H9 (cell line): Measurements from ENCODE around the gene DOCK1. TPM values are rescaled to one million over a fixed set of nuclear protein-coding genes. Genes with fewer than 3 reads are reported as not detected.

ENCODE experiments used
- DNase-seq: peaks from one replicate; pipeline ENCODE4 v3.0.0-alpha.2; 2017
- H2AFZ ChIP-seq: one replicate; pipeline ENCODE4 v1.6.1; 2013; ENCODE audit warnings: mild to moderate bottlenecking, low read length, control low read depth, moderate library complexity
- H2AK5ac ChIP-seq: 2 replicates; pipeline ENCODE4 v1.6.1; 2013; ENCODE audit warnings: low read length, control low read depth, mixed read lengths; ENCODE audit not compliant: insufficient read length
- H2BK120ac ChIP-seq: one replicate; pipeline ENCODE4 v1.6.1; 2013; ENCODE audit warnings: low read depth, mild to moderate bottlenecking, low read length, control low read depth, inconsistent platforms; ENCODE audit not compliant: poor library complexity, severe bottlenecking
- H2BK12ac ChIP-seq: 2 replicates; pipeline ENCODE4 v1.6.1; 2013; ENCODE audit warnings: low read length, control low read depth, mixed read lengths, low read depth; ENCODE audit not compliant: insufficient read length
- H2BK15ac ChIP-seq: 2 replicates; pipeline ENCODE4 v1.6.1; 2013; ENCODE audit warnings: low read depth, low read length, control low read depth
- H2BK20ac ChIP-seq: one replicate; pipeline ENCODE4 v1.6.1; 2013; ENCODE audit warnings: low read depth, mild to moderate bottlenecking, low read length, control low read depth, inconsistent platforms; ENCODE audit not compliant: poor library complexity, severe bottlenecking
- H2BK5ac ChIP-seq: 2 replicates; pipeline ENCODE4 v1.6.1; 2013; ENCODE audit warnings: low read length, control low read depth, mixed read lengths; ENCODE audit not compliant: insufficient read length
- H3K14ac ChIP-seq: 2 replicates; pipeline ENCODE4 v1.6.1; 2013; ENCODE audit warnings: low read length, control low read depth; ENCODE audit not compliant: insufficient read depth
- H3K18ac ChIP-seq: 2 replicates; pipeline ENCODE4 v1.6.1; 2013; ENCODE audit warnings: low read depth, mild to moderate bottlenecking, mixed read lengths, low read length, control low read depth; ENCODE audit not compliant: insufficient read length
- H3K23ac ChIP-seq: 2 replicates; pipeline ENCODE4 v1.6.1; 2013; ENCODE audit warnings: low read length, control low read depth, mixed read lengths, low read depth; ENCODE audit not compliant: insufficient read length
- H3K23me2 ChIP-seq: 2 replicates; pipeline ENCODE4 v1.6.1; 2013; ENCODE audit warnings: low read depth, mild to moderate bottlenecking, mixed read lengths, low read length, control low read depth; ENCODE audit not compliant: insufficient read length, poor library complexity, severe bottlenecking
- H3K27ac ChIP-seq: 2 replicates; pipeline ENCODE4 v1.5.1; 2013; ENCODE audit warnings: low read length, control low read depth, mixed read lengths, low read depth; ENCODE audit not compliant: insufficient read length
- H3K27me3 ChIP-seq: 2 replicates; pipeline ENCODE4 v1.6.1; 2013; ENCODE audit warnings: low read length, control low read depth, inconsistent platforms; ENCODE audit not compliant: insufficient read depth
- H3K4ac ChIP-seq: 2 replicates; pipeline ENCODE4 v1.6.1; 2013; ENCODE audit warnings: low read depth, mild to moderate bottlenecking, control low read depth, inconsistent platforms, low read length, moderate library complexity
- H3K4me1 ChIP-seq: 2 replicates; pipeline ENCODE4 v1.6.1; 2013; ENCODE audit warnings: low read length, control low read depth, inconsistent platforms; ENCODE audit not compliant: insufficient read depth
- H3K4me2 ChIP-seq: 2 replicates; pipeline ENCODE4 v1.6.1; 2013; ENCODE audit warnings: low read length, control low read depth, mixed read lengths; ENCODE audit not compliant: insufficient read length, insufficient read depth
- H3K56ac ChIP-seq: 2 replicates; pipeline ENCODE4 v1.6.1; 2013; ENCODE audit warnings: low read depth, mild to moderate bottlenecking, mixed read lengths, low read length, control low read depth; ENCODE audit not compliant: insufficient read length
- H3K79me1 ChIP-seq: 2 replicates; pipeline ENCODE4 v1.6.1; 2013; ENCODE audit warnings: low read depth, mild to moderate bottlenecking, moderate library complexity, low read length, control low read depth, inconsistent platforms; ENCODE audit not compliant: insufficient read depth, poor library complexity, severe bottlenecking
- H3K79me2 ChIP-seq: 2 replicates; pipeline ENCODE4 v1.6.1; 2013; ENCODE audit warnings: low read length, control low read depth, inconsistent platforms; ENCODE audit not compliant: insufficient read depth
- H3K9ac ChIP-seq: 2 replicates; pipeline ENCODE4 v1.6.1; 2013; ENCODE audit warnings: low read length, control low read depth, mixed read lengths; ENCODE audit not compliant: insufficient read length; ENCODE audit errors: extremely low read depth
- H3K9me3 ChIP-seq: one replicate; pipeline ENCODE4 v1.6.1; 2013; ENCODE audit warnings: low read depth, low read length, inconsistent platforms; ENCODE audit not compliant: control insufficient read depth
- H3T11ph ChIP-seq: one replicate; pipeline ENCODE4 v1.6.1; 2013; ENCODE audit warnings: mild to moderate bottlenecking, low read length, control low read depth, inconsistent platforms
- H4K20me1 ChIP-seq: one replicate; pipeline ENCODE4 v1.6.1; 2013; ENCODE audit not compliant: control insufficient read depth, insufficient read length, insufficient read depth
- H4K5ac ChIP-seq: 2 replicates; pipeline ENCODE4 v1.6.1; 2013; ENCODE audit warnings: low read depth, mild to moderate bottlenecking, mixed read lengths, low read length, control low read depth; ENCODE audit not compliant: insufficient read length
- H4K8ac ChIP-seq: replicated peaks from 2 replicates; pipeline ENCODE4 v1.6.1; 2013; ENCODE audit warnings: low read length, control low read depth, mixed read lengths, low read depth; ENCODE audit not compliant: insufficient read length
- H4K91ac ChIP-seq: 2 replicates; pipeline ENCODE4 v1.6.1; 2013; ENCODE audit warnings: low read depth, mild to moderate bottlenecking, moderate library complexity, mixed read lengths, low read length, control low read depth; ENCODE audit not compliant: insufficient read length
- H3K27ac Mint-ChIP-seq, 3 experiments: 2 replicates in 2 of 3; 3 replicates in 1 of 3; pipeline ENCODE4 v1.8.0; 2020 to 2021; ENCODE audit warnings: mixed read lengths in 3 of 3, mild to moderate bottlenecking in 1 of 3, moderate library complexity in 1 of 3
- H3K27me3 Mint-ChIP-seq: 2 replicates; pipeline ENCODE4 v1.8.0; 2021; ENCODE audit warnings: low read depth, mild to moderate bottlenecking, moderate library complexity, mixed read lengths
- H3K36me3 Mint-ChIP-seq, 3 experiments: 2 replicates in 2 of 3; 3 replicates in 1 of 3; pipeline ENCODE4 v1.8.0; 2020 to 2021; ENCODE audit warnings: low read depth in 3 of 3, mixed read lengths in 3 of 3; ENCODE audit not compliant: insufficient read depth in 1 of 3
- H3K4me1 Mint-ChIP-seq, 2 experiments: 2 replicates each; pipeline ENCODE4 v1.8.0; 2020; ENCODE audit warnings: mixed read lengths in 2 of 2
- H3K4me3 Mint-ChIP-seq, 2 experiments: 2 replicates in 1 of 2; 3 replicates in 1 of 2; pipeline ENCODE4 v1.8.0; 2020 to 2021; ENCODE audit warnings: mild to moderate bottlenecking in 2 of 2, mixed read lengths in 2 of 2, moderate library complexity in 1 of 2
- H3K9me3 Mint-ChIP-seq, 2 experiments: 2 replicates in 1 of 2; 3 replicates in 1 of 2; pipeline ENCODE4 v1.8.0; 2020; ENCODE audit warnings: mild to moderate bottlenecking in 2 of 2, mixed read lengths in 2 of 2, moderate library complexity in 1 of 2
- WGBS: extraction: QIAGEN DNeasy Blood & Tissue Kit; methylation state at CpG from one replicate; pipeline ENCODE4 v1.1.7; 2013; ENCODE audit warnings: missing lambda C conversion rate, low lambda C conversion rate, mixed read lengths; ENCODE audit not compliant: insufficient read length; ENCODE audit errors: extremely low coverage; 5-methylcytosine and 5-hydroxymethylcytosine counted together
- total RNA-seq: library from RNA; stranded (reverse); gene quantifications from 2 replicates; pipeline ENCODE4 v1.2.1, GENCODE V29; 2021
- TF ChIP-seq, protein P1 (sequence below): fragments of 200-600 bp; sonication (generic); conservative IDR thresholded peaks from 3 replicates; pipeline ENCODE4 v1.8.0; 2021; ENCODE audit warnings: antibody characterized with exemption, mild to moderate bottlenecking

Gene DOCK1
- total RNA-seq, 1 experiment from 2014 or later: 57.0 TPM

- Histone ChIP-seq H3K23me2 (peaks cover 5% of the 10 kb centered on the region), H3K56ac (no peak overlapping the region), H3K4ac (no peak overlapping the region), H3K27ac (no peak overlapping the region), H3K23ac (no peak overlapping the region), H4K91ac (no peak overlapping the region), H3K9me3 (no peaks in the 10 kb centered on the region), H3K79me1 (peaks cover 3% of the 10 kb centered on the region), H4K20me1 (peaks cover 3% of the 10 kb centered on the region), H3K4me1 (peaks cover 9% of the 10 kb centered on the region; the same call in 1 of the 2 replicates), H3K14ac (no peak overlapping the region), H2BK20ac (no peak overlapping the region), H2BK12ac (no peak overlapping the region), H2AK5ac (no peak overlapping the region), H2BK15ac (no peak overlapping the region), H2BK120ac (no peak overlapping the region), H3K4me2 (no peak overlapping the region), H4K5ac (no peak overlapping the region), H4K8ac (no peak overlapping the region), H2BK5ac (no peak overlapping the region), H3K27me3 (no peaks in the 10 kb centered on the region), H2AFZ (no peak overlapping the region), H3K9ac (no peak overlapping the region), H3T11ph (no peak overlapping the region), H3K18ac (no peak overlapping the region), H3K79me2 (peaks cover 35% of the 10 kb centered on the region; the same call in 1 of the 2 replicates)
- peaks cover 33 to 37% of the 10 kb centered on the region in 2 experiments for H3K4me1 Mint-ChIP-seq
- peaks cover 4% of the 10 kb centered on the region; the same call in 1 of the 2 replicates for H3K27me3 Mint-ChIP-seq
- H3K27ac Mint-ChIP-seq: no peak overlapping the region
- no CpG with 5 or more reads among the region's 5 CpGs for WGBS
- H3K9me3 Mint-ChIP-seq: no peaks in the 10 kb centered on the region; a peak in 1 of 5 replicates
- H3K36me3 Mint-ChIP-seq: peaks cover 9 to 25% (median 24%) of the 10 kb centered on the region in 3 experiments; a peak in 6 of 7 replicates
- TF ChIP-seq, protein P1, sequence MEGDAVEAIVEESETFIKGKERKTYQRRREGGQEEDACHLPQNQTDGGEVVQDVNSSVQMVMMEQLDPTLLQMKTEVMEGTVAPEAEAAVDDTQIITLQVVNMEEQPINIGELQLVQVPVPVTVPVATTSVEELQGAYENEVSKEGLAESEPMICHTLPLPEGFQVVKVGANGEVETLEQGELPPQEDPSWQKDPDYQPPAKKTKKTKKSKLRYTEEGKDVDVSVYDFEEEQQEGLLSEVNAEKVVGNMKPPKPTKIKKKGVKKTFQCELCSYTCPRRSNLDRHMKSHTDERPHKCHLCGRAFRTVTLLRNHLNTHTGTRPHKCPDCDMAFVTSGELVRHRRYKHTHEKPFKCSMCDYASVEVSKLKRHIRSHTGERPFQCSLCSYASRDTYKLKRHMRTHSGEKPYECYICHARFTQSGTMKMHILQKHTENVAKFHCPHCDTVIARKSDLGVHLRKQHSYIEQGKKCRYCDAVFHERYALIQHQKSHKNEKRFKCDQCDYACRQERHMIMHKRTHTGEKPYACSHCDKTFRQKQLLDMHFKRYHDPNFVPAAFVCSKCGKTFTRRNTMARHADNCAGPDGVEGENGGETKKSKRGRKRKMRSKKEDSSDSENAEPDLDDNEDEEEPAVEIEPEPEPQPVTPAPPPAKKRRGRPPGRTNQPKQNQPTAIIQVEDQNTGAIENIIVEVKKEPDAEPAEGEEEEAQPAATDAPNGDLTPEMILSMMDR: no peak
- H3K4me3 Mint-ChIP-seq: no peak overlapping the region
- peak; percentile 16 for DNase-seq
Observed at GRCh38 chr10:126908225-126908624, 3.0 kb downstream of the DOCK1 start.
